Breast epithelium (tissue), 3 donors: ENCODE data around the gene UBIAD1.

Experiments used
- CTCF ChIP-seq, 3 donors: fragments of 450-650 bp; IDR thresholded peaks; one replicate each; pipeline ENCODE4 v1.5.1; 2016 to 2017; ENCODE audit warnings: antibody characterized with exemption in 3 of 3, mild to moderate bottlenecking in 3 of 3, moderate library complexity in 3 of 3
- POLR2A ChIP-seq: fragments of 450-650 bp; IDR thresholded peaks from one replicate; pipeline ENCODE4 v1.6.1; 2016; ENCODE audit warnings: antibody characterized with exemption, mild to moderate bottlenecking, moderate library complexity
- POLR2AphosphoS5 ChIP-seq, 3 donors: sonication (generic); formaldehyde crosslinking; IDR thresholded peaks; one replicate each; pipeline ENCODE4 v1.6.1; 2017; ENCODE audit warnings: antibody characterized with exemption in 3 of 3

GRCh38 chr1:11316701-11317100 lies 43.7 kb downstream of the UBIAD1 start:
- no peak for TF ChIP-seq CTCF (IDR thresholded peaks at IDR 0.05)
- no peak for TF ChIP-seq POLR2A
- no peak for TF ChIP-seq POLR2AphosphoS5 (IDR thresholded peaks at IDR 0.05)
